ACC112 (cell line): ENCODE results near the gene DDX41.

Experiments
- H2AFZ ChIP-seq: fragments of 200-600 bp; sonication (generic); one replicate; pipeline ENCODE4 v1.6.0; 2017; ENCODE audit warnings: antibody characterized with exemption, low read length; ENCODE audit not compliant: unreplicated experiment
- H3K27ac ChIP-seq: fragments of 200-600 bp; sonication (generic); 2 replicates; pipeline ENCODE4 v1.5.1; 2014; ENCODE audit warnings: low read depth, mild to moderate bottlenecking, antibody characterized with exemption, low read length, moderate library complexity
- H3K27me3 ChIP-seq: fragments of 200-600 bp; sonication (generic); 2 replicates; pipeline ENCODE4 v1.6.1; 2014; ENCODE audit warnings: mild to moderate bottlenecking, antibody characterized with exemption, low read length, moderate library complexity, mixed read lengths; ENCODE audit not compliant: insufficient read depth
- H3K36me3 ChIP-seq: fragments of 200-600 bp; sonication (generic); 2 replicates; pipeline ENCODE4 v1.6.1; 2016; ENCODE audit warnings: mild to moderate bottlenecking, antibody characterized with exemption, low read length, moderate library complexity, mixed read lengths; ENCODE audit not compliant: insufficient read depth
- H3K4me1 ChIP-seq: fragments of 200-600 bp; sonication (generic); one replicate; pipeline ENCODE4 v1.6.1; 2016; ENCODE audit warnings: low read length, mixed read lengths; ENCODE audit not compliant: insufficient read depth, unreplicated experiment, control insufficient read depth
- H3K4me3 ChIP-seq: fragments of 200-600 bp; sonication (generic); 2 replicates; pipeline ENCODE4 v1.5.1; 2014; ENCODE audit warnings: mild to moderate bottlenecking, low read depth, low read length
- H3K79me2 ChIP-seq: fragments of 200-600 bp; sonication (generic); one replicate; pipeline ENCODE4 v1.6.0; 2016; ENCODE audit warnings: low read length; ENCODE audit not compliant: control insufficient read depth, unreplicated experiment, insufficient read depth

DDX41 gene

GRCh38 chr5:177462021-177462670 lies 54.6 kb downstream of the DDX41 start:
- H3K27me3 ChIP-seq: no peaks in the 10 kb centered on the region
- no peak overlapping the region for H2AFZ ChIP-seq
- H3K4me1 ChIP-seq: no peaks in the 10 kb centered on the region
- H3K79me2 ChIP-seq: no peaks in the 10 kb centered on the region
- no peak overlapping the region for H3K4me3 ChIP-seq
- H3K36me3 ChIP-seq: peaks cover 14% of the 10 kb centered on the region
- no peak overlapping the region for H3K27ac ChIP-seq
